Fibroblast of pulmonary artery (primary cell): ENCODE measurements around the gene MIER1.
A peak's percentile ranks its signal among the peaks of the same experiment; 100 is the strongest.
"Not testable (repeated sequence)": the region's sequence is repeated elsewhere in the genome, so short reads cannot be mapped to it uniquely, and the experiment has no call there.

ENCODE experiments used
- DNase-seq: peaks from one replicate; pipeline ENCODE4 v3.0.0-alpha.2; 2010; ENCODE audit warnings: low read depth
- H3K4me3 ChIP-seq: replicated peaks from 2 replicates; pipeline ENCODE4 v1.5.1; 2011; ENCODE audit warnings: low read depth, mild to moderate bottlenecking, control low read depth, low read length, moderate library complexity
- TF ChIP-seq, protein P1 (sequence below): IDR thresholded peaks from 2 replicates; pipeline ENCODE4 v1.5.1; 2011; ENCODE audit warnings: mild to moderate bottlenecking, control low read depth, low read length, inconsistent platforms; ENCODE audit errors: missing control alignments

Gene MIER1

DNA sequence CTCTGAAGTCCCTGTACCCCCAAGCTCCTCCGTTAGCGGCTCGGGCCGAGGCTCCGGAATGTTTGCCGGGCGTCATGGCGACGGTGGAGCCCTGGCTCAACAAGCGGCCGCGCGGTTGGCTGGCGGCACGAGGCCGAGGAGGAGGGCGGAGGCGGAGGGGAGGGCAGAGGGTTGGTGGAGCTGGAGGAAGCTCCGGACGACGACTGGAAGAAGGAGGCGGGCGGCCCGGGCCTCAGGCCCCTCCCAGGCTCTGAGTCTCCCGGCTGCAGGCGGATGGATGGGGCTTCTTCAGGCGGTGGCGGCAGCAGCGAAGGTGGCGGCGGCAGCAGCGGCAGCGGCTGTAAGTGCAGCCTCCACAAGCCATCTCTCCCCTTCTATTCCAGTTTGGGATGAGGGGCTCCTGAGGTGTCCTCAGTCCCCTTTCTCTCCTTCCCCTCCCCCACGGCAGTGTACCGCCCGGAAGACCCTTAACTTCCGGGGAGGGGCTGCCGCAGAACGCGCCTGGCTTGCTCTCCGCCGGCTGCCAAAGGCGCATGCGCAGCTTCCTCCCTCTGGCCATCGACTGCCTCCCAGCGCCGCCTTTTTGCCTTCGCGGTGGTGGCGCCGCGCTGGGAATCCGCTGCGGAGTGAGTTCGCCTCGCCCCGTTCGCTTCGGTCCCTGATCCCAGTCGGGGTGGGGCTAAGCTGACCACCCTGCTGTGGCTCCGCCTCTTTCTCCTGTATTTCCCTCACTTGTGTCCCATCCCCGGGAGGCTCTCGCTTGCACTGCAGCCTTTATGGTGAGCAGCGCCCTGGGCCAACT lies at the start of gene MIER1, which contains the start of gene DNAI4:
Gene MIER1, plus strand, starts transcription at position 235 of the 802 bp plus-strand sequence. Its CDS starts 39 bp downstream, at position 274.
Gene DNAI4, minus strand, starts transcription at position 101 of the 802 bp plus-strand sequence. Its CDS starts 25 bp downstream, at position 76.
- TF ChIP-seq, protein P1, sequence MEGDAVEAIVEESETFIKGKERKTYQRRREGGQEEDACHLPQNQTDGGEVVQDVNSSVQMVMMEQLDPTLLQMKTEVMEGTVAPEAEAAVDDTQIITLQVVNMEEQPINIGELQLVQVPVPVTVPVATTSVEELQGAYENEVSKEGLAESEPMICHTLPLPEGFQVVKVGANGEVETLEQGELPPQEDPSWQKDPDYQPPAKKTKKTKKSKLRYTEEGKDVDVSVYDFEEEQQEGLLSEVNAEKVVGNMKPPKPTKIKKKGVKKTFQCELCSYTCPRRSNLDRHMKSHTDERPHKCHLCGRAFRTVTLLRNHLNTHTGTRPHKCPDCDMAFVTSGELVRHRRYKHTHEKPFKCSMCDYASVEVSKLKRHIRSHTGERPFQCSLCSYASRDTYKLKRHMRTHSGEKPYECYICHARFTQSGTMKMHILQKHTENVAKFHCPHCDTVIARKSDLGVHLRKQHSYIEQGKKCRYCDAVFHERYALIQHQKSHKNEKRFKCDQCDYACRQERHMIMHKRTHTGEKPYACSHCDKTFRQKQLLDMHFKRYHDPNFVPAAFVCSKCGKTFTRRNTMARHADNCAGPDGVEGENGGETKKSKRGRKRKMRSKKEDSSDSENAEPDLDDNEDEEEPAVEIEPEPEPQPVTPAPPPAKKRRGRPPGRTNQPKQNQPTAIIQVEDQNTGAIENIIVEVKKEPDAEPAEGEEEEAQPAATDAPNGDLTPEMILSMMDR: peak; percentile 17
- peak within 1 kb of the TSS; percentile 95 for H3K4me3 ChIP-seq
- peak; percentile 99 for DNase-seq

DNA sequence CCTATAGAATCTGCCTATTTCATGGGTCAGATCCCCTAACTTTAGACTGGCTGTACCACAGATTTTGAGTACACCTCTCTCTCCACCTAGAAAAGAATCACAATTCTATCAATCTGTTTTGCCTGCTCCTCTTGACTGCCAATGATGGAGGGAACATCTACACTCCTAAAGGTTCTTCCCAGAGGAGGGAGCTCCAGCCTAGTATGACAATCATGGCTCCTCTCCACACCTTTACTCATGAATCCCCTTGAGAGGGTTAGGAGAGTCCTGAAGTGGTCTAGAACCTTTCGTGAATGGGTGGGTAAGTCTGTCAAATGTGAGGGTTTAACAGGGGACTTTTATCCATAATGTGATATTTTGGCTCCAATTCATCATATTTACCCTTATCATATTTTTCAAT lies 48.1 kb upstream of the MIER1 start:
- TF ChIP-seq, protein P1: no peak
- no peak for DNase-seq
- no peak overlapping the region for H3K4me3 ChIP-seq

DNA sequence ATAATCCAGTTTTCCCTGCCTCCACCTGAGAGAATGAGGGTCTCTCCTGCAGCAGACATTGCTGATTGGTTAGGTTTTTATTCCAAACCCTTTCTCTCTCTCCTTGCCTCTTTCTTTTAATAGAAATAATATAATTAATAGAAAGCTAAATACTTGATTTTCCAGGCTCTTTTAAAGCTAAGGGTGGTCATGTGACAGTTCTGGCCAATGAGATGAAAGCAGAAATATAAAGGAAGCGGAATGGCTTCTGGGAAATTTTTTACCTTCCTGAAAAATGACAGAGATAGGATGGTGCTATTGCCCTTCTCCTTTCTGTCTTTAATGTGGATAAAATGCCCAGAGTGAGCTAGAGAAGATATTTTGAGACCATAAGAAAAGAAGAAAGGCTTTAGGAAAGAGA lies 35.8 kb upstream of the MIER1 start:
- TF ChIP-seq, protein P1: no peak
- no peak for DNase-seq
- H3K4me3 ChIP-seq: no peak overlapping the region

DNA sequence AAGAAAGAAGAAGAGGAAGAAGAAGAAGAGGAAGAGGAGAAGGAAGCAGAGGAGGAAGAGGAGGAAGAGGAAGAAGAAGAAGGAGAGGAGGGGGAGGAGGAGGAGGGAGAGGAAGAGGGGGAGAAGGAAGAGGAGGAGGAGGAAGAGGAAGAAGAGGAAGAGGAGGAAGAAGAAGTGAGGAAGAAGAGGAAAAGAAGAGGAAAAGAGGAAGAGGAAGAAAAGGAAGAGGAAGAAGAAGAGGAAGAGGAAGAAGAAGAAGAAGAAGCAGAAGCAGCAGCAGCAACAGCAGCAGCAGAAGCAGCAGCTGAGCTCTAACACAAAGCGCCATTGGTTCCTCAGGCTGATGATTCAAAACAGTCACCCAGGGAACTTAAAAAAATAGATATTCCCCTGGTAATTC lies 34.2 kb upstream of the MIER1 start:
- DNase-seq: no peak
- TF ChIP-seq, protein P1: no peak
- H3K4me3 ChIP-seq: no peak overlapping the region

DNA sequence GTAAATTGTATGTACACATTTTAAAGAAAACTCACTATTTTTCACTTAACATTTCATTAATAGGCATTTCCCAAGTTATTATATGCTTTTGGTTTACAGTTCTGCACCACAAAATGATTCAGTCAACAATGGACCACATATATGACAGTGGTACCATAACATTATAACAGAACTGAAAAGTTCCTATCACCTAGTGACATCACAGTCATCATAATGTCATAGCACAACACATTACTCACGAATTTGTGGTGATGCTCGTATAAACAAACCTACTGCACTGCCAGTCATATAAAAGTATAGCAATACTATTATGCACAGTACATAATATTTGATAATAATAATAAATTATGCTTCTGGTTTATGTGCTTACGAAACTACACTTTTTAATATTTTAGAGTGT lies 31.1 kb upstream of the MIER1 start:
- TF ChIP-seq, protein P1: no peak
- no peak overlapping the region for H3K4me3 ChIP-seq
- no peak for DNase-seq

DNA sequence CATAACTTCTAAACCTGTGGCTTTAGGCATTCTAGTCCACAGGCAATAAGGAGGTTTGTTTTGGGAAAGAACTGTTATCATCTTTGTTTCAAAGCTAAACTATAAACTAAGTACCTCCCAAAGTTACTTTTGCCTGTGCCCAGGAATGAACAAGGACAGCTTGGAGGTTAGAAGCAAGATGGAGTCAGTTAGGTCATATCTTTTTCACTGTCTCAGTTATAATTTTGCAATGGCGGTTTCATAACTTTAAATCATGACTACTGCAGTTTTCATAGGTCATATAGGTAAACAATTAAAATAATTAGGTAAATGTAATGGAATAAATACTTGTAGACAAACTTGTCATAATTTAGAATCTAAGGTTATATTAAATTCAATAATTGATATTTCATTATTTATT lies 9.6 kb upstream of the MIER1 start:
- H3K4me3 ChIP-seq, DNase-seq: not testable (repeated sequence)

DNA sequence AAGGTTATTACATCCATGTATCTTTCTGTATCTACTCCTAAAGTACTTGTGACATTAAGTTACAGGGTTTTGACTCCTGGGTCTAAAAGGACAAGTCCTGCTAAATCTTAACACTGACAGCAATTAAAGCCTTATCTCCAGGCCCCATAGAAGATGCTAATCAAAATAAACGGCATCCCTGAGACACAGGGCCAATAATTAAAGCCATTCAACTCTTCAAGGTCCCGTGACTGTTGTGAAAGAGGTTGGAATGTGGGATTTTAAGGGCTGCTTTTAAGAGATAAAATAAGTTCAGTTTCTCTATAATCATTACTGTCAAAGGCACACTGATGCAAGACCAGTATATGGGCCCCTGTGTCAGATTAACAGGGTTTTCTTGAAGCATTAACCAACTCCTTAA lies 8.5 kb upstream of the MIER1 start:
- peak; percentile 37 for DNase-seq
- no peak overlapping the region for H3K4me3 ChIP-seq
- TF ChIP-seq, protein P1: no peak
